Breast epithelium (tissue), 4 donors: ENCODE measurements around the gene RAD51AP2. TPM values are rescaled to one million over a fixed set of nuclear protein-coding genes. Genes with fewer than 3 reads are reported as not detected.
"Not testable (repeated sequence)": the region's sequence is repeated elsewhere in the genome, so short reads cannot be mapped to it uniquely, and the experiment has no call there.

Source experiments
- DNase-seq, 2 donors: peaks; one replicate each; pipeline ENCODE4 v3.0.0-alpha.2; 2019; ENCODE audit warnings: low spot score in 2 of 2
- H3K27ac ChIP-seq, 2 donors: fragments of 200-600 bp; sonication (generic) in 1 of 2; one replicate each; pipeline ENCODE4 v1.5.1; 2016 to 2019; ENCODE audit warnings: mild to moderate bottlenecking in 1 of 2
- H3K27me3 ChIP-seq, 2 donors: fragments of 200-600 bp; sonication (generic) in 1 of 2; one replicate each; pipeline versions ENCODE4 v1.5.1 to v1.6.0; 2017 to 2019; ENCODE audit warnings: control low read depth in 1 of 2, mild to moderate bottlenecking in 1 of 2
- H3K36me3 ChIP-seq: fragments of 200-600 bp; one replicate; pipeline ENCODE4 v1.5.1; 2019
- H3K4me1 ChIP-seq, 2 donors: fragments of 200-600 bp; sonication (generic); one replicate each; pipeline ENCODE4 v1.5.1; 2016 to 2019; ENCODE audit warnings: control low read depth in 1 of 2
- H3K4me3 ChIP-seq, 3 donors: fragments of 200-600 bp; sonication (generic); 1 replicate in 2 of 3; 2 replicates in 1 of 3; pipeline ENCODE4 v1.5.1; 2016 to 2019; ENCODE audit warnings: mild to moderate bottlenecking in 3 of 3, moderate library complexity in 2 of 3
- H3K9me3 ChIP-seq, 2 donors: fragments of 200-600 bp; sonication (generic) in 1 of 2; one replicate each; pipeline ENCODE4 v1.5.1; 2016 to 2019; ENCODE audit warnings: control low read depth in 1 of 2
- POLR2A ChIP-seq: fragments of 450-650 bp; IDR thresholded peaks from one replicate; pipeline ENCODE4 v1.6.1; 2016; ENCODE audit warnings: antibody characterized with exemption, mild to moderate bottlenecking, moderate library complexity
- POLR2AphosphoS5 ChIP-seq, 3 donors: sonication (generic); formaldehyde crosslinking; IDR thresholded peaks; one replicate each; pipeline ENCODE4 v1.6.1; 2017; ENCODE audit warnings: antibody characterized with exemption in 3 of 3
- intact Hi-C: fragments of 100-400 bp; cut with DNase I; formaldehyde crosslinking; loops from one replicate; pipeline ENCODE4 v1.15.1; 2023; ENCODE audit warnings: low total_unique reads
- total RNA-seq, 3 donors: library from RNA; depleted of rRNA; stranded (reverse); fragments of >200 nt; gene quantifications; one replicate each; pipeline ENCODE4 v1.1.0, GENCODE V29; 2016
- TF ChIP-seq, protein P1 (sequence below), 3 donors: fragments of 450-650 bp; IDR thresholded peaks; one replicate each; pipeline ENCODE4 v1.5.1; 2016 to 2017; ENCODE audit warnings: antibody characterized with exemption in 3 of 3, mild to moderate bottlenecking in 3 of 3, moderate library complexity in 3 of 3

RAD51AP2 gene
- total RNA-seq, 3 donors from 2014 or later: under 0.01 to 0.29 (median 0.16) TPM

DNA sequence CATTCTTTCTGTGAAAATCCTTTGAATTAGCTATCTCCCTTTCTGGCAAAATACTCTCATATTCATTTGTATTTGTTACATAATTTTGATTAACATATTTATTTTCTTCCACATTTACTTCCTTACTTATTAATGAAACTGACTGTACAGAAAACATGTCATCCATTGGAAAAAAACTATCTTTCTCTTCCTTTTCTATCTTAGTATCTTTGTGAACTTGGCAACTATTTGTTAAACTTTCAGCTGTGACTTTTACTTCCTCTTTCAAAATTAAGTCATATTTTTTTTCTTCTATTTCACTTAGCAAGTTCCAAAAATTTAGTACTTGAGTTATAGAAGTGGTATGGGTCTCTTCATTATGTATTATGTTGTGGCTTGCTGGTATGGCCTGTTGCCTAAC is 2.6 kb downstream of the RAD51AP2 start:
- Histone ChIP-seq H3K27ac (no peak overlapping the region), H3K4me1 (no peaks in the 10 kb centered on the region), H3K27me3 (no peaks in the 10 kb centered on the region), H3K36me3 (no peaks in the 10 kb centered on the region), H3K9me3 (no peaks in the 10 kb centered on the region), H3K4me3 (no peak overlapping the region)
- TF ChIP-seq POLR2AphosphoS5 (IDR thresholded peaks at IDR 0.05): no peak
- TF ChIP-seq POLR2A: no peak
- TF ChIP-seq, protein P1, sequence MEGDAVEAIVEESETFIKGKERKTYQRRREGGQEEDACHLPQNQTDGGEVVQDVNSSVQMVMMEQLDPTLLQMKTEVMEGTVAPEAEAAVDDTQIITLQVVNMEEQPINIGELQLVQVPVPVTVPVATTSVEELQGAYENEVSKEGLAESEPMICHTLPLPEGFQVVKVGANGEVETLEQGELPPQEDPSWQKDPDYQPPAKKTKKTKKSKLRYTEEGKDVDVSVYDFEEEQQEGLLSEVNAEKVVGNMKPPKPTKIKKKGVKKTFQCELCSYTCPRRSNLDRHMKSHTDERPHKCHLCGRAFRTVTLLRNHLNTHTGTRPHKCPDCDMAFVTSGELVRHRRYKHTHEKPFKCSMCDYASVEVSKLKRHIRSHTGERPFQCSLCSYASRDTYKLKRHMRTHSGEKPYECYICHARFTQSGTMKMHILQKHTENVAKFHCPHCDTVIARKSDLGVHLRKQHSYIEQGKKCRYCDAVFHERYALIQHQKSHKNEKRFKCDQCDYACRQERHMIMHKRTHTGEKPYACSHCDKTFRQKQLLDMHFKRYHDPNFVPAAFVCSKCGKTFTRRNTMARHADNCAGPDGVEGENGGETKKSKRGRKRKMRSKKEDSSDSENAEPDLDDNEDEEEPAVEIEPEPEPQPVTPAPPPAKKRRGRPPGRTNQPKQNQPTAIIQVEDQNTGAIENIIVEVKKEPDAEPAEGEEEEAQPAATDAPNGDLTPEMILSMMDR (IDR thresholded peaks at IDR 0.05): no peak
- intact Hi-C loops: no loop called here
- DNase-seq: no peak

DNA sequence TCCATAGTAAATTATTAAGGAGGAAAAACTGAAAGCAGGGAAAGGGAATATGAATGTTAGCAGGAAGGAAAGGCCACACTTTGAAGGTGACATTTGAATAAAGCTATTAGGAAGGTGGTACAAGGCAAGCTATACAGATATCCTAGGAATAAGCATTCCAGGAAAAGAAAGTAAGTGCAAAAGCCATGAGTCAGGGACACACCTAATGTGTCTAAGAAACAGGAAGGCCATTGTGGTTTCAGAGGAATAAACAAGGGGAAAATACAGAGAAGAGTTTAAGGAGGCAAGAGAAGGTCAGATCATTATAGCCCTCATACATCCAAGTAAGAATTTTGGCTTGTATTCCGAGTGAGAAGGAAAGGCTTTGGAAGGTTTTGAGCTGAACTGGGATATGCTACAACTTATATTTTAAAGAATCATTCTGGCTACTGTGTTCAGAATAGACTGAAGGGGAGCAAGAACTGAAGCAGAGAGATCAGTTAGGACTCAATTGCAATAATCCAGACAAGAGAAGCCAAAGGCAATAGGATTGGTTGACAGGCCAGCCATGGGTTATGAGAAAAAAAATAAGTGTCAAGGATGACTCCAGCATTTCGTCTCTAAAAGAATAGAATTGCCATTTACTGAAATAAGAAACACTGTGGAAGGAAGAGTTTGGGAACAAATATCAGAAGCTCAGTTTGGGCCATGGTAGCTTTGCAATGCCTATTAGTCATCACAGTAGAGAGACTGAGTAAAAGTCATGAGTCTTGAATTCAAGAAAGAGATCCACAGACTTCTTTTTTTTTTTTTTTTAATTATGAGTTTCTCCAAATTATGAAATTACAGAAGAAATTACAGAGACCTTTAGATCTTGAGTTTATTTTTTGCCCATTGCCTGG is 11.3 kb downstream of the RAD51AP2 start:
- no peaks in the 10 kb centered on the region for H3K36me3 ChIP-seq
- no peaks in the 10 kb centered on the region for H3K9me3 ChIP-seq
- no peak overlapping the region for H3K27ac ChIP-seq
- intact Hi-C loops: no loop called here
- TF ChIP-seq POLR2A: no peak
- no peak for TF ChIP-seq POLR2AphosphoS5 (IDR thresholded peaks at IDR 0.05)
- TF ChIP-seq, protein P1 (IDR thresholded peaks at IDR 0.05): no peak
- H3K4me1 ChIP-seq: no peaks in the 10 kb centered on the region
- no peak for DNase-seq
- no peaks in the 10 kb centered on the region for H3K27me3 ChIP-seq
- H3K4me3 ChIP-seq: no peak overlapping the region

DNA sequence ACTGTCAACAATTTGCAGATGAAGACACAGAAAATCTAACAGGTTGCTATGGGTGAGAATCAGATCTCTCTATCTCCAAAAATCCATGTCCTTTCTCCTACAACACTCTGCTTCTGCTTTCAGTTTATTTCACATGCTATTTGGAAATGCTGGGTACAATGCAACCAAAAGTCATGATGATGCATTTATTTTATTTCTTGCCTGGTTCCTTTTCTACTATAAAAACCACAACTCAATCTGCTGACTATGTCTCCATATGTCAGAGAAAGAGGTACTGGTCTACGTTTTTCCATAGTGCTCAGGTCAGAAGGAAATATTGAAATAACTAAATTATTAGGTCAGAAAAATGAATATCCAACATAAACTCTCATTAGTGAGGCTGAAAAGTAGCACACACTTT is 20.5 kb downstream of the RAD51AP2 start:
- no peaks in the 10 kb centered on the region for H3K9me3 ChIP-seq
- TF ChIP-seq POLR2AphosphoS5 (IDR thresholded peaks at IDR 0.05): no peak
- TF ChIP-seq, protein P1 (IDR thresholded peaks at IDR 0.05): no peak
- TF ChIP-seq POLR2A: no peak
- intact Hi-C loops: no loop called here
- no peak for DNase-seq
- H3K27ac ChIP-seq: no peak overlapping the region
- H3K4me3 ChIP-seq: no peak overlapping the region
- no peaks in the 10 kb centered on the region for H3K4me1 ChIP-seq
- no peaks in the 10 kb centered on the region for H3K27me3 ChIP-seq
- H3K36me3 ChIP-seq: no peaks in the 10 kb centered on the region

DNA sequence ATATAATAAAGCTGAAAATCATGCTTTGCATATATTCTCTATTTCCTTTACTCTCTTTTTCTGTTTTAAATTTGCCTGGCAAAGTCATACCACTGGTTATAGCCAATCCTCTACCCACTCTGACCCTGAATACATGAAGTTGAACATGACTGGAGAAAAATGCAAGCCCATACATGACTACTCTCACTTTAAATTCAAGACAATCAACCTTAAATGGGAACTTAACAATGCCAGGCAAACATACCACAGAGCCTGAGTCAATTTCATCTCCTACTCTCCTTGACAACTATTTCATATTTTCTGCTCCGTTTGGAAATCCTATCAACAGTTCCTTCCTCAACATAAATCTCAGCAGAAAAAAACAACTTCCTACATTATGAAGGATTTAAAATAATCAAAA is 22.6 kb downstream of the RAD51AP2 start:
- TF ChIP-seq POLR2AphosphoS5 (IDR thresholded peaks at IDR 0.05): no peak
- TF ChIP-seq, protein P1 (IDR thresholded peaks at IDR 0.05): no peak
- TF ChIP-seq POLR2A: no peak
- no peak for DNase-seq
- intact Hi-C loops: no loop called here
- H3K27ac ChIP-seq: no peak overlapping the region
- no peaks in the 10 kb centered on the region for H3K27me3 ChIP-seq
- H3K9me3 ChIP-seq: no peaks in the 10 kb centered on the region
- H3K4me1 ChIP-seq: no peaks in the 10 kb centered on the region
- H3K4me3 ChIP-seq: no peak overlapping the region
- H3K36me3 ChIP-seq: no peaks in the 10 kb centered on the region

DNA sequence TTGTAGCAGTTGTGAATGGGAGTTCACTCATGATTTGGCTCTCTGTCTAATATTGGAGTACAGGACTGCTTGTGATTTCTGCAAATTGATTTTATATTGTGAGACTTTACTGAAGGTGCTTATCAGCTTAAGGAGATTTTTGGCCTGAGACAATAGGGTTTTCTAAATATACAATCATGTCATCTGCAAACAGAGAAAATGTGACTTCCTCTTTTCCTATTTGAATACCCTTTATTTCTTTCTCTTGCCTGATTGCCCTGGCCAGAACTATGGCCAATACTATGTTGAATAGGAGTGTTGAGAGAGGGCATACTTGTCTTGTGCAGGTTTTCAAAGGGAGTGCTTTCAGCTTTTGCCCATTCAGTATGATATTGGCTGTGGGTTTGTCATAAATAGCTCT is 28.1 kb downstream of the RAD51AP2 start:
- DNase-seq, intact Hi-C loops: not testable (repeated sequence)

DNA sequence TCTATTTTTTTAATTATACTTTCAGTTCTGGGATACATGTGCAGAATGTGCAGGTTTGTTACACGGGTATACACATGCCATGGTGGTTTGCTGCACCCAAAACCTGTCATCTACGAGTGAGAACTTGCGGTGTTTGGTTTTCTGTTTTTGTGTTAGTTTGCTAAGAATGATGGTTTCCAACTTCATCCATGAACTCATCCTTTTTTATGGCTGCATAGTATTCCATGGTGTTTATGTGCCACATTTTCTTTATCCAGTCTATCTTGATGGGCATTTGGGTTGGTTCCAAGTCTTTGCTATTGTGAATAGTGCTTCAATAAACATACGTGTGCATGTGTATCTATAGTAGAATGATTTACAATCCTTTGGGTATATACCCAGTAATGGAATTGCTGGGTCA is 29.6 kb downstream of the RAD51AP2 start:
- H3K36me3 ChIP-seq, DNase-seq, H3K4me1 ChIP-seq, H3K4me3 ChIP-seq, H3K27ac ChIP-seq, H3K9me3 ChIP-seq, intact Hi-C loops, H3K27me3 ChIP-seq: not testable (repeated sequence)

More for the DNA sequence above, 28.1 kb downstream of the RAD51AP2 start:
- H3K4me3 ChIP-seq, H3K4me1 ChIP-seq, H3K9me3 ChIP-seq, H3K36me3 ChIP-seq, H3K27me3 ChIP-seq, H3K27ac ChIP-seq: not testable (repeated sequence)
